Upper lobe of left lung (tissue), 4 donors: ENCODE measurements around the gene HINFP.

ENCODE experiments used
- CTCF ChIP-seq, 6 experiments: fragments of 450-650 bp in 4 of 6; fragments of 200-600 bp in 2 of 6; sonication (generic) in 2 of 6; IDR thresholded peaks; one replicate each; pipeline ENCODE4 v1.5.1; 2016 to 2019; ENCODE audit warnings: antibody characterized with exemption in 6 of 6
- EP300 ChIP-seq, 4 donors: sonication (generic); formaldehyde crosslinking; IDR thresholded peaks; one replicate each; pipeline ENCODE4 v1.5.1; 2017; ENCODE audit warnings: antibody characterized with exemption in 4 of 4, control low read depth in 2 of 4
- POLR2A ChIP-seq, 4 donors: fragments of 450-650 bp; IDR thresholded peaks; one replicate each; pipeline ENCODE4 v1.5.1; 2016 to 2017; ENCODE audit warnings: antibody characterized with exemption in 4 of 4, mild to moderate bottlenecking in 2 of 4
- POLR2AphosphoS5 ChIP-seq, 2 donors: sonication (generic); formaldehyde crosslinking; IDR thresholded peaks; one replicate each; pipeline ENCODE4 v1.5.1; 2017; ENCODE audit warnings: antibody characterized with exemption in 2 of 2

DNA sequence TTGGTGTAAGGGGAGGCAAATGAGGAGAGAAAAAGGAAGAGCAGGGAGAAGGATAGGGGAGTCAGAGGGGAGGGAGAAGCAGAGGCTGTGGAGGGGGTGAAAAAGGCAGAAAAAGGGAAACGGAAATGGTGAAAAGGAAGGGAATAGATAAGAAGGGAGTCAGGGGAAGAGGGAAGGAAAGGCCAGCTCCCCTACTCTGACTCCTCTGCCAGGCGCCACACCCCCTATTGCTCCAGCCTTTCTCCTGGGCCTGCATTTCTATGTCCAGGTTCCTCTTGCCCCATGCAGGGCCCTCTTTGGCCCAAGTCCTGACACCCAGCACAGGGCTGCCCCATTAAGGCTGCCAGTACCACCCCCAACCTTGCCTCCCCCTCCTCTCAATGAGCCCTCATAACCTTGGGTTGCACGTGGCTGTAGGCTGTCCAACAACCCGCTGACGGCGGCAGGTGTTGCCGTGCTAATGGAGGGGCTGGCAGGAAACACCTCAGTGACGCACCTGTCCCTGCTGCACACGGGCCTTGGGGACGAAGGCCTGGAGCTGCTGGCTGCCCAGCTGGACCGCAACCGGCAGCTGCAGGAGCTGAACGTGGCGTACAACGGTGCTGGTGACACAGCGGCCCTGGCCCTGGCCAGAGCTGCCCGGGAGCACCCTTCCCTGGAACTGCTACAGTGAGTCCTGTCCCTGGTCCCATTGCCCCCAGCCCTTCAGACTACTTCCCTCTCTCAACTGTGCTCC is 60.5 kb downstream of the HINFP start:
- TF ChIP-seq CTCF (IDR thresholded peaks at IDR 0.05) (no peak), EP300 (IDR thresholded peaks at IDR 0.05) (no peak), POLR2AphosphoS5 (IDR thresholded peaks at IDR 0.05) (no peak), POLR2A (IDR thresholded peaks at IDR 0.05) (no peak)
